Esophagus muscularis mucosa (tissue), 4 donors: Measurements from ENCODE around the gene PSAT1. TPM values are rescaled to one million over a fixed set of nuclear protein-coding genes. Genes with fewer than 3 reads are reported as not detected.

Source experiments
- DNase-seq: peaks from one replicate; pipeline ENCODE4 v3.0.0-alpha.2; 2017; ENCODE audit errors: extremely low spot score
- H3K27ac ChIP-seq, 4 donors: fragments of 200-600 bp; sonication (generic); replicated peaks in 1 of 4; 1 replicate in 3 of 4; 2 replicates in 1 of 4; pipeline ENCODE4 v1.5.1; 2016 to 2019; ENCODE audit warnings: mild to moderate bottlenecking in 1 of 4
- H3K27me3 ChIP-seq, 4 donors: fragments of 200-600 bp; sonication (generic); one replicate each; pipeline versions ENCODE4 v1.5.1 to v1.6.0; 2016 to 2019
- H3K36me3 ChIP-seq, 4 donors: fragments of 200-600 bp; sonication (generic); one replicate each; pipeline ENCODE4 v1.5.1; 2016 to 2019
- H3K4me1 ChIP-seq, 4 donors: fragments of 200-600 bp; sonication (generic); one replicate each; pipeline ENCODE4 v1.5.1; 2016 to 2019
- H3K4me3 ChIP-seq, 4 donors: fragments of 200-600 bp; sonication (generic); 1 replicate in 2 of 4; 2 replicates in 2 of 4; pipeline ENCODE4 v1.5.1; 2016 to 2019; ENCODE audit warnings: mild to moderate bottlenecking in 4 of 4, moderate library complexity in 1 of 4
- H3K9me3 ChIP-seq, 4 donors: fragments of 200-600 bp; sonication (generic); 1 replicate in 3 of 4; 2 replicates in 1 of 4; pipeline ENCODE4 v1.5.1; 2016 to 2019
- CTCF ChIP-seq, 3 experiments: fragments of 200-600 bp in 2 of 3; fragments of 450-650 bp in 1 of 3; sonication (generic) in 2 of 3; IDR thresholded peaks; one replicate each; pipeline ENCODE4 v1.5.1; 2017 to 2019; ENCODE audit warnings: antibody characterized with exemption in 3 of 3, mild to moderate bottlenecking in 2 of 3, moderate library complexity in 1 of 3
- EP300 ChIP-seq: sonication (generic); formaldehyde crosslinking; IDR thresholded peaks from one replicate; pipeline ENCODE4 v1.6.1; 2017; ENCODE audit warnings: antibody characterized with exemption
- POLR2A ChIP-seq: fragments of 450-650 bp; IDR thresholded peaks from one replicate; pipeline ENCODE4 v1.6.1; 2017; ENCODE audit warnings: antibody characterized with exemption, moderate library complexity, mild to moderate bottlenecking, low read depth
- POLR2AphosphoS5 ChIP-seq, 2 donors: sonication (generic); formaldehyde crosslinking; IDR thresholded peaks; one replicate each; pipeline ENCODE4 v1.6.1; 2017; ENCODE audit warnings: antibody characterized with exemption in 2 of 2
- WGBS: methylation state at CpG from one replicate; pipeline ENCODE4 v1.1.5; 2018; 5-methylcytosine and 5-hydroxymethylcytosine counted together
- intact Hi-C: fragments of 100-400 bp; cut with DNase I; formaldehyde crosslinking; loops from one replicate; pipeline ENCODE4 v1.15.1; 2023
- total RNA-seq, 4 donors: library from RNA; depleted of rRNA; stranded (reverse); fragments of >200 nt; gene quantifications; one replicate each; pipeline versions ENCODE4 v1.1.0 to v1.2.1, GENCODE V29; 2016

Gene PSAT1
- total RNA-seq, 4 donors from 2014 or later = 1.7 to 4.6 (median 2.5) TPM

DNA sequence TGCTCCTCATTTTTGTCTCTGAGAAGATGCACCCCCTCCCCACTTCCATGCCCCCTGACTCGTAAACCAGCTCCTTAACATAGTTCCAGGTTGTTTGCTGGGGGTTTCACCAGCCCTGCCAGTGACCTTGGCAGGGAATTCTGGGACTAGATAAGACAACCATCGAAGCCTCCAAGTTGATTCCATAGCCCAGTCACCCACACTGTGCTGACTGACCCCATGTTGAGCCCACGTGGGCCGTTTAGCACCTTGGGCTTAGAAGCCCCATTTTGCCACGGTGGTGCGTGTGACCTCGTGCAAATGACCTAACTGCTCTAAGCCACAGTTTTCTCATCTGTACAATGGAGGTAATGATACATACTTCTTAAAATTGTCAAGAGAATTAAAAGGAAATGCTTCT lies 24.6 kb downstream of the PSAT1 start:
- 95% methylated on average over 7 of the region's 7 CpGs for WGBS
- H3K4me3 ChIP-seq = no peak overlapping the region
- no peaks in the 10 kb centered on the region for H3K9me3 ChIP-seq
- H3K27ac ChIP-seq = no peak overlapping the region
- H3K27me3 ChIP-seq = no peaks in the 10 kb centered on the region
- TF ChIP-seq POLR2AphosphoS5 (IDR thresholded peaks at IDR 0.05) = no peak
- no peak for TF ChIP-seq POLR2A
- TF ChIP-seq CTCF (IDR thresholded peaks at IDR 0.05) = no peak
- no peak for TF ChIP-seq EP300
- peaks cover 0 to 20% (median 3%) of the 10 kb centered on the region in 4 donors for H3K36me3 ChIP-seq
- DNase-seq = no peak
- H3K4me1 ChIP-seq = peaks cover 0 to 14% (median 13%) of the 10 kb centered on the region in 4 donors
- intact Hi-C loops = no loop called here

DNA sequence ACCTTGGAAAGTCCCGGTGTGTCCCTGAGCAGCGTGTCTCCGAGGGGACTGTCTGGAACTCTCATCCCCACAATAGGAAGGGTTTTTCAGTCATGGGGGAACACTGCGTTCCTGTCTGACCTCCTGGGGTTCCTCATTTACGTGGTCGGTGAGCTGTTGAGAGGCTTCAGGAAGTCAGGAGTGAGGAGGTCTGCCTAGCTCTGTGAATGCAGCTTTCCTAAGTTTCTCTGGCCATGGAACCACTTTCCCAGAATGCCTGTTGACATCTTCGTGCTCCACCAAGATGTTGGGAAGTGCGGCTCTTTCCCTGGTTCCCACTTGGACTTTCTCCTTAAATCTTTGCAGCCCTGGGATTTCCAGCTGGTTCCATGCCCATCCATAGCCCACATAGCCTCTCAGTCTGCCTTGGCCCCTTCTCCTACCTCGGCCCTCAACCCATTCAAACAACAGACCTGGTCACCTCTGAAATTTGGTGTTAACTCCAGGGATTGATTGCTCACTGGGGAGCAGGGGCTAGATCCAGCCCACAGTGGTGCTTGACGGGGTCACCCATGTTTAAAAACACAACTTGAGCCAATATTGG lies 27.2 kb downstream of the PSAT1 start:
- intact Hi-C loops = no loop called here
- Histone ChIP-seq H3K36me3 (peaks cover 0 to 5% (median 2%) of the 10 kb centered on the region in 4 donors), H3K27ac (no peak overlapping the region), H3K4me3 (no peak overlapping the region), H3K9me3 (no peaks in the 10 kb centered on the region), H3K4me1 (peaks cover 0 to 14% (median 13%) of the 10 kb centered on the region in 4 donors), H3K27me3 (no peaks in the 10 kb centered on the region)
- no peak for TF ChIP-seq EP300
- no peak for TF ChIP-seq POLR2AphosphoS5 (IDR thresholded peaks at IDR 0.05)
- TF ChIP-seq CTCF (IDR thresholded peaks at IDR 0.05) = no peak
- TF ChIP-seq POLR2A = no peak
- no peak for DNase-seq
- WGBS = 92% methylated on average over 10 of the region's 10 CpGs

- TF ChIP-seq POLR2AphosphoS5 (IDR thresholded peaks at IDR 0.05) (no peak), POLR2A (no peak), CTCF (IDR thresholded peaks at IDR 0.05) (no peak), EP300 (no peak)
- Histone ChIP-seq H3K4me3 (no peak overlapping the region), H3K4me1 (peaks cover 0 to 14% (median 13%) of the 10 kb centered on the region in 4 donors), H3K27me3 (no peaks in the 10 kb centered on the region), H3K27ac (peak overlapping the region in 1 of 4 donors; percentile 3), H3K36me3 (no peaks in the 10 kb centered on the region), H3K9me3 (no peaks in the 10 kb centered on the region)
- no peak for DNase-seq
- WGBS = 94% methylated on average over 8 of the region's 8 CpGs
- intact Hi-C loops = no loop called here
Measured at GRCh38 chr9:78324682-78325081, 27.8 kb downstream of the PSAT1 start.

- 27% methylated on average over 6 of the region's 6 CpGs for WGBS
- H3K27me3 ChIP-seq = no peaks in the 10 kb centered on the region
- intact Hi-C loops = no loop called here
- H3K4me1 ChIP-seq = peaks cover 0 to 14% (median 13%) of the 10 kb centered on the region in 4 donors
- H3K27ac ChIP-seq = peak overlapping the region in 1 of 4 donors; percentile 3
- TF ChIP-seq POLR2A (no peak), EP300 (no peak), CTCF (IDR thresholded peaks at IDR 0.05) (no peak), POLR2AphosphoS5 (IDR thresholded peaks at IDR 0.05) (no peak)
- no peaks in the 10 kb centered on the region for H3K9me3 ChIP-seq
- H3K4me3 ChIP-seq = no peak overlapping the region
- no peaks in the 10 kb centered on the region for H3K36me3 ChIP-seq
- peak; percentile 87 for DNase-seq
Measured at GRCh38 chr9:78325343-78325742, 28.4 kb downstream of the PSAT1 start.

- Histone ChIP-seq H3K27me3 (no peaks in the 10 kb centered on the region), H3K4me1 (peaks cover 0 to 14% (median 13%) of the 10 kb centered on the region in 4 donors), H3K9me3 (no peaks in the 10 kb centered on the region), H3K27ac (peak overlapping the region in 1 of 4 donors; percentile 3), H3K36me3 (no peaks in the 10 kb centered on the region), H3K4me3 (no peak overlapping the region)
- intact Hi-C loops = no loop called here
- TF ChIP-seq POLR2AphosphoS5 (IDR thresholded peaks at IDR 0.05) = no peak
- TF ChIP-seq CTCF (IDR thresholded peaks at IDR 0.05) = no peak
- TF ChIP-seq POLR2A = no peak
- TF ChIP-seq EP300 = no peak
- WGBS = 53% methylated on average over 5 of the region's 5 CpGs
- DNase-seq = peak; percentile 57
Measured at GRCh38 chr9:78325846-78326360, 29.0 kb downstream of the PSAT1 start.
